GM21367 (cell line): Measurements from ENCODE around the gene ZDHHC16.
"Not testable (repeated sequence)": the region's sequence is repeated elsewhere in the genome, so short reads cannot be mapped to it uniquely, and the experiment has no call there.

Source experiments
- ATAC-seq: cut with Tn5 transposase; IDR thresholded peaks from one replicate; pipeline ENCODE4 v1.9.1; 2021; ENCODE audit not compliant: unreplicated experiment

Gene ZDHHC16

GRCh38 chr10:97475936-97476594 is 30.1 kb downstream of the ZDHHC16 start:
- no peak for ATAC-seq

- ATAC-seq = not testable (repeated sequence)
These were observed 33.4 kb downstream of the ZDHHC16 start for GRCh38 chr10:97479410-97479809.

- no peak for ATAC-seq
These were observed 34.0 kb downstream of the ZDHHC16 start for GRCh38 chr10:97479939-97480338.

GRCh38 chr10:97481071-97481470 is 35.1 kb downstream of the ZDHHC16 start:
- ATAC-seq = no peak

- no peak for ATAC-seq
These were observed 36.4 kb downstream of the ZDHHC16 start for GRCh38 chr10:97482381-97482780.

- no peak for ATAC-seq
These were observed 37.5 kb downstream of the ZDHHC16 start for GRCh38 chr10:97483506-97483905.

GRCh38 chr10:97483921-97484320 is 37.9 kb downstream of the ZDHHC16 start:
- ATAC-seq = no peak

GRCh38 chr10:97485647-97486281 is 39.8 kb downstream of the ZDHHC16 start:
- no peak for ATAC-seq

- no peak for ATAC-seq
These were observed 44.6 kb downstream of the ZDHHC16 start for GRCh38 chr10:97490592-97490991.

- no peak for ATAC-seq
These were observed 48.2 kb downstream of the ZDHHC16 start for GRCh38 chr10:97494151-97494550.

- ATAC-seq = no peak
These were observed 49.0 kb downstream of the ZDHHC16 start for GRCh38 chr10:97494863-97495506.

- ATAC-seq = peak; percentile 31
These were observed 51.6 kb downstream of the ZDHHC16 start for GRCh38 chr10:97497572-97498075.

- peak; percentile 84 for ATAC-seq
These were observed 52.3 kb downstream of the ZDHHC16 start, which contains the start of gene MMS19 for GRCh38 chr10:97498076-97498840. TSS of gene MMS19 (minus strand) at chr10:97498422. CDS start at chr10:97498384, 38 bp downstream.

- no peak for ATAC-seq
These were observed 53.0 kb downstream of the ZDHHC16 start, which contains the start of gene UBTD1 for GRCh38 chr10:97498841-97499560. TSS of gene UBTD1 (plus strand) at chr10:97498924. CDS start at chr10:97499204, 280 bp downstream.

GRCh38 chr10:97499561-97500296 is 53.8 kb downstream of the ZDHHC16 start:
- ATAC-seq = no peak

- ATAC-seq = no peak
These were observed 54.3 kb downstream of the ZDHHC16 start for GRCh38 chr10:97500297-97500575.

- no peak for ATAC-seq
These were observed 56.9 kb downstream of the ZDHHC16 start for GRCh38 chr10:97502916-97503315.

GRCh38 chr10:97503406-97503805 is 57.4 kb downstream of the ZDHHC16 start:
- ATAC-seq = no peak

- ATAC-seq = no peak
These were observed 59.2 kb downstream of the ZDHHC16 start for GRCh38 chr10:97505152-97505551.
